ENCODE data around the gene INTS6.

Gene INTS6

DNA sequence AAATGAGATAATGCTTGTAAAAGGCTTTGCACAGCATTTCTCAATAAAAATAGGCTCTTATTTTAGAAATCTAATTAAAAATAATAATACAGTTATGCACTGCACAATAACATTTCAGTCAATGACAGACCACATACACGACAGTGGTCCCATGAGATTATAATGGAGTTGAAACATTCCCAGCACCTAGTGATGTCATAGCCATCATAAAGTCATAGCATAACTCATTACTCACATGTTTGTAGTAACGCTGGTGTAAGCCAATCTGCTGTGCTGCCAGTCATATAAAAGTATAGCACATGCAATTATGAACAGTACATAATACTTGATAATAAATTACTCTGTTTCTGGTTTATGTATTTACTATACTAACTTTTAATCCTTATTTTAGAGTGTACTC is 126.1 kb downstream of the INTS6 start:
- TF ChIP-seq CTCF (IDR thresholded peaks at IDR 0.05), result no peak

- TF ChIP-seq CTCF (IDR thresholded peaks at IDR 0.05), result no peak
These were observed 127.0 kb downstream of the INTS6 start for GRCh38 chr13:51325837-51326236.

GRCh38 chr13:51324714-51325420 is 128.0 kb downstream of the INTS6 start:
- no peak for TF ChIP-seq CTCF (IDR thresholded peaks at IDR 0.05)

- no peak for TF ChIP-seq CTCF (IDR thresholded peaks at IDR 0.05)
These were observed 128.9 kb downstream of the INTS6 start for GRCh38 chr13:51323824-51324511.

DNA sequence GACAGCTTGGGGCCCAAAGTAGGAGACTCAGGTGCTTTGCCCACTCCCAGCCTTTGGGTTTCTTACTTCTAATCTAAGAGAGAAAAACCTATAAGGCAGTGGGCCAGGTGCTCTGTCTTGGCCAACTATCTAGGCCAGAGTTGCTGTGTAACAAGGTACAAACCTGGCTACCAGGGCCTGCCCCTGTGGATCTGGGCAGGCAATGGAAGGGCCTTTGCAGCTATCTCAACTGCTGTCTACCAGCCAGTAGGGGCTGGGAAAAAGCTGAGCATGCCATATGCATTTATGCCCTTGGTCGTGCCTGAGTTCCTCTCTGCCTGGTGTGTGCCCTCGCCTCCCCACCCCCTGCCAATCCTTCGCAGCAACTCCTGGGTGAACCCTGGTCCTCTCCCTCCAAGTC is 130.0 kb downstream of the INTS6 start:
- no peak for TF ChIP-seq CTCF (IDR thresholded peaks at IDR 0.05)

DNA sequence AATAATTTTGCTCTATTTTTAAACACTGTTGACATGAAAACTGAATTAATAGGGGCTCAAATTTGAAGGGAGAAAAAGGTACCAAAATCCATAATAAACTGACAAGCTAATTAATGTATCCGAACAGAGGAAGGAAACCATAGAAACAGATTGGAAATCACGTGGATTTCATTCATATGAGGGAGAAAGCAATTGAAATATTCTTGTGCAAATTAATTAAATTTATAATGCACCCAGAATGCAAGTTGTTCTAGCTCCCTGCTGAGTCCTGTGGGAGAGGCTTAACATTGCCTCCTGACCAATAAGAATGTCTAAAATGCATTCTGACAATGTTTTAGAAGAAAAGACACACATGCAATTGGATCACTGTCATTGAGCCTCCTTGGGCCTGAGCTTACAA is 131.0 kb downstream of the INTS6 start:
- no peak for TF ChIP-seq CTCF (IDR thresholded peaks at IDR 0.05)

DNA sequence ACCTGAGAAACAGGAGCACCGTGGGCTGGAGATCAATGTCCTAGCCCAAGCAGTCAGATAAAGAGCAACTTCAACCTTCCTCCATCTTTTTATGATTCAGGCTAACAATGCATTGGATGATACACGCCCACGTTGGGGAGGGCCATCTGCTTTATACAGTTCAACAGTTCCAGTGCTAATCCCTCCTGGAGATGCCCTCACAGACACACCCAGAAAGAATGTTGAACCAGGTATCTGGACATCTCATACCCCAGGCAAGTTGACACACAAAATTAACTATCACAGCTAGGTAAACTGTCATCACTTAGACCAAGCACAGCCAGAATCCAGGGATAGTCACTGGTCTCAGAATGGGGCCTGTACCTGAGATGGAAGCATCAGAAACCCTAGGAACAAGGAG is 134.0 kb downstream of the INTS6 start:
- TF ChIP-seq CTCF (IDR thresholded peaks at IDR 0.05), result no peak
